ENCODE results near the gene GORASP1. TPM values are rescaled to one million over a fixed set of nuclear protein-coding genes. Genes with fewer than 3 reads are reported as not detected.

GORASP1 gene
- total RNA-seq, 1 experiment from 2014 or later, result 43.6 TPM

DNA sequence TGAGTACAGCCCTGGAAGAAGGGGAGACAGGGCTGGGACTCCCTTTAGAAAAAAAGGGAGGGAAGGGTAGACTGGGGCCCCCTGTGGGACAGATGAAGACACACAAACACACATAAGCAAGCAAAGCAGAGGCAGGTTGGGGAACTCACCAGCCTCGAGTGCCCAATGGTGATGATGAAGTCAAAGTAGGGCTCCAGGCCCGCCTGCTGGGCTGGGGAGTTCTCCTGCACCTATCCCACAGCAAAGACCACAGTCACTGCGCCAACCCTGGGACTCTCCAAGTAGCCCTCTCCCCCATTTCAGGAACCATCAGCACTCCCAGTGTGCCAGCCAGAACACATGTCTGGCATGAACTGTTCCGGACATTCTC is 4.1 kb downstream of the GORASP1 start:
- Mint-ChIP-seq H3K27me3 (ENCODE audit: insufficient read depth, unreplicated experiment) (no peaks in the 10 kb centered on the region), H3K27ac (ENCODE audit: unreplicated experiment) (no peak overlapping the region), H3K4me3 (ENCODE audit: unreplicated experiment) (no peak overlapping the region), H3K9me3 (ENCODE audit: unreplicated experiment) (no peaks in the 10 kb centered on the region), H3K36me3 (ENCODE audit: insufficient read depth, unreplicated experiment) (peaks cover 16% of the 10 kb centered on the region), H3K4me1 (ENCODE audit: low read depth, unreplicated experiment) (peaks cover 19% of the 10 kb centered on the region)
- no peak for DNase-seq
- BruUV-seq (replicated peaks), result no TSS peak
- H3K36me3 ChIP-seq (ENCODE audit: control insufficient read depth, insufficient read depth, low read length), result peaks cover 5% of the 10 kb centered on the region
- H3K9me3 ChIP-seq, result no peaks in the 10 kb centered on the region
- ChIA-PET POLR2A (no interaction called here), CTCF (no interaction called here)
- intact Hi-C loops (cut with micrococcal nuclease; ENCODE audit: unreplicated experiment), result no loop called here
- no peaks in the 10 kb centered on the region for H3K27me3 ChIP-seq (replicated peaks; ENCODE audit: control insufficient read depth, insufficient read depth, low read length)
- H3K4me3 ChIP-seq (ENCODE audit: low read depth, low read length), result no peak overlapping the region
- TF ChIP-seq, protein P1, sequence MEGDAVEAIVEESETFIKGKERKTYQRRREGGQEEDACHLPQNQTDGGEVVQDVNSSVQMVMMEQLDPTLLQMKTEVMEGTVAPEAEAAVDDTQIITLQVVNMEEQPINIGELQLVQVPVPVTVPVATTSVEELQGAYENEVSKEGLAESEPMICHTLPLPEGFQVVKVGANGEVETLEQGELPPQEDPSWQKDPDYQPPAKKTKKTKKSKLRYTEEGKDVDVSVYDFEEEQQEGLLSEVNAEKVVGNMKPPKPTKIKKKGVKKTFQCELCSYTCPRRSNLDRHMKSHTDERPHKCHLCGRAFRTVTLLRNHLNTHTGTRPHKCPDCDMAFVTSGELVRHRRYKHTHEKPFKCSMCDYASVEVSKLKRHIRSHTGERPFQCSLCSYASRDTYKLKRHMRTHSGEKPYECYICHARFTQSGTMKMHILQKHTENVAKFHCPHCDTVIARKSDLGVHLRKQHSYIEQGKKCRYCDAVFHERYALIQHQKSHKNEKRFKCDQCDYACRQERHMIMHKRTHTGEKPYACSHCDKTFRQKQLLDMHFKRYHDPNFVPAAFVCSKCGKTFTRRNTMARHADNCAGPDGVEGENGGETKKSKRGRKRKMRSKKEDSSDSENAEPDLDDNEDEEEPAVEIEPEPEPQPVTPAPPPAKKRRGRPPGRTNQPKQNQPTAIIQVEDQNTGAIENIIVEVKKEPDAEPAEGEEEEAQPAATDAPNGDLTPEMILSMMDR (IDR thresholded peaks at IDR 0.05; ENCODE audit: insufficient read depth in 1 of 2, low read depth in 1 of 2, low read length in 1 of 2, severe bottlenecking in 1 of 2, unreplicated experiment in 1 of 2), result no peak
- peaks cover 8% of the 10 kb centered on the region; the same call in 1 of the 2 replicates for H3K4me1 ChIP-seq

DNA sequence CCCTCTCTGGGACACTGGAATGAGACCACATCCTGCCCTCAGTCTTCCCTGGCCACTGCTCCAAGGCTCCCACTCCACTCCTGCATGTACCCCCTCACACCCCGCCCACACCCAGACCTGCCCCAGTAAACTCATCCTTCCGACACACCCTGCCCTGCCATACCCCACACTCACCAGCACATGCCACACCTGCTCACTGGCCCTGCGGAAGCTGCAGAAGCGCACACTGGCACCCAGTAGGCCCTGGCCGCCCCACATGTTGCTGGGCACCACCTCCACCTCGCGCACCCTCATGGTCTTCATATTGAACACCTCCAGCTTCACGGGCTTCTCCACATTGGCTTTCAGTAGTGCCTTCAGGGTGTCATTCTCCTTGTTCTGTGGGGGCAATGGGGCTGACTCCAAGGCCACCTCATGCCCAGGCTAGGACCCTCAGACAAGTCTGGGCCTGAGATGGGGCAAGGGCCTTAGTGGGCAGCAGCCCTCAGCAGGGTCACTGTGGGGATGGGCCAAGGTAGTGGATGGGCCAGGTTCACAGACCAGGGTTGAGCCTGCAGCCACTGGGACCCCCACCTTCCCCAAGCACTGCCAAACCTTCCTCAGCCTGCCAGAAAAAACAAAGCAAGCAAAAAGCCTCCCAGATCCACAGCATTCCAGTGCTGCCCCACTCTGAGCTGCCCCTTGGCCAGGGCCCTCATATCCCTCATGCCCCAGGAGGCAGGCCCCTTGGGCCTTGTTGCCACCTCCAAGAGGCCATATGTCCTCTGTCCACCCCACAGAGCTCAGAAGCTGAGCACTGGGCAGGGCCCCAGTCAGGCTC is 4.7 kb downstream of the GORASP1 start:
- H3K27me3 ChIP-seq (replicated peaks; ENCODE audit: control insufficient read depth, insufficient read depth, low read length), result no peaks in the 10 kb centered on the region
- H3K4me1 ChIP-seq, result peaks cover 8% of the 10 kb centered on the region; the same call in 1 of the 2 replicates
- no TSS peak for BruUV-seq (replicated peaks)
- TF ChIP-seq, protein P1 (IDR thresholded peaks at IDR 0.05; ENCODE audit: insufficient read depth in 1 of 2, low read depth in 1 of 2, low read length in 1 of 2, severe bottlenecking in 1 of 2, unreplicated experiment in 1 of 2), result no peak
- peaks cover 15% of the 10 kb centered on the region for H3K36me3 Mint-ChIP-seq (ENCODE audit: insufficient read depth, unreplicated experiment)
- H3K27me3 Mint-ChIP-seq (ENCODE audit: insufficient read depth, unreplicated experiment), result no peaks in the 10 kb centered on the region
- peaks cover 5% of the 10 kb centered on the region for H3K36me3 ChIP-seq (ENCODE audit: control insufficient read depth, insufficient read depth, low read length)
- ChIA-PET CTCF (no interaction called here), POLR2A (no interaction called here)
- intact Hi-C loops (cut with micrococcal nuclease; ENCODE audit: unreplicated experiment), result no loop called here
- no peaks in the 10 kb centered on the region for H3K9me3 Mint-ChIP-seq (ENCODE audit: unreplicated experiment)
- no peak overlapping the region for H3K4me3 Mint-ChIP-seq (ENCODE audit: unreplicated experiment)
- no peaks in the 10 kb centered on the region for H3K9me3 ChIP-seq
- peaks cover 13% of the 10 kb centered on the region for H3K4me1 Mint-ChIP-seq (ENCODE audit: low read depth, unreplicated experiment)
- no peak overlapping the region for H3K4me3 ChIP-seq (ENCODE audit: low read depth, low read length)
- DNase-seq, result no peak
- peak overlapping the region; percentile 40 for H3K27ac Mint-ChIP-seq (ENCODE audit: unreplicated experiment)

DNA sequence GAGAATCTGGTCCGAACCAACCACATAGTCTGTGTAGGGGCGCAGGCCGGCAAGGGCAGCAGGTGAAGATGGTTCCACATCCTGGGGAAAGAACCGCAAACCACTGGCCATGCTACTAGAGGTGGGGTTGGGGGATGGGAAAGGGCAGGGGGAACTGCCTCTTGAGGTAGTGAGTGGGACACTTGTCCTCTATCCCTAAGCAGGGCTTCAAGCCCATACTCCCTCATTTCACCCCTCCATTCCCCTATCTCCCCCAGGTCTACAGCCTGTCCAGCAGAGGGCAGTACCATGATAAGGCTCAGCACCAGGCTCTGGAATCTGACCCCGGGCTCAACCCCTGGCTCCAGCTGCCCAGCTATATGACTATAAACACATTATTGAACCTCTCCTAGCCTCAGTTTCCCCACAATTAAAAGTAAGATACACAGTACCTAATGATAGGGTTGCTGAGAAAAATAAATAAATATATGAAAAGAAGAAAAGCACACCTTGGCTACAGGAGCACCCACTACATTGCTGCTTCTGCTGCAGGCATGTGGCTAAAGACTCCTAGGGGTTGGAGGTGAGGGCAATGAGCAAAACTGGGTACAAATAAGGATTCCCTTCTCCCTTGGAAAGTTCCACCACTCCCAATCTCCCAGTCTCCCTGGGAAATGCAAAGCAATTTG is 6.3 kb downstream of the GORASP1 start:
- peak in 1 of 2 experiments; percentile 42 for DNase-seq
- Mint-ChIP-seq H3K9me3 (ENCODE audit: unreplicated experiment) (no peaks in the 10 kb centered on the region), H3K4me3 (ENCODE audit: unreplicated experiment) (no peak overlapping the region), H3K27me3 (ENCODE audit: insufficient read depth, unreplicated experiment) (no peaks in the 10 kb centered on the region), H3K4me1 (ENCODE audit: low read depth, unreplicated experiment) (peaks cover 5% of the 10 kb centered on the region), H3K36me3 (ENCODE audit: insufficient read depth, unreplicated experiment) (peaks cover 7% of the 10 kb centered on the region), H3K27ac (ENCODE audit: unreplicated experiment) (no peak overlapping the region)
- no peaks in the 10 kb centered on the region for H3K27me3 ChIP-seq (replicated peaks; ENCODE audit: control insufficient read depth, insufficient read depth, low read length)
- peaks cover 6% of the 10 kb centered on the region; the same call in 1 of the 2 replicates for H3K4me1 ChIP-seq
- TF ChIP-seq, protein P1 (IDR thresholded peaks at IDR 0.05; ENCODE audit: insufficient read depth in 1 of 2, low read depth in 1 of 2, low read length in 1 of 2, severe bottlenecking in 1 of 2, unreplicated experiment in 1 of 2), result peak; percentile 68 to 69
- intact Hi-C loops (cut with micrococcal nuclease; ENCODE audit: unreplicated experiment), result loop anchor here (1.0 kb wide), 1 partner anchor 187 kb away; no protein-coding TSS in a partner anchor
- no peaks in the 10 kb centered on the region for H3K9me3 ChIP-seq
- ChIA-PET CTCF (interaction anchor here (1.7 kb wide), 1 partner anchor 187 kb away, joined by 12 read pairs; no protein-coding TSS in a partner anchor), POLR2A (no interaction called here)
- peaks cover 5% of the 10 kb centered on the region for H3K36me3 ChIP-seq (ENCODE audit: control insufficient read depth, insufficient read depth, low read length)
- BruUV-seq (replicated peaks), result no TSS peak
- no peak overlapping the region for H3K4me3 ChIP-seq (ENCODE audit: low read depth, low read length)

All from Caco-2 (cell line).